CD4-positive, alpha-beta memory T cell (primary cell): ENCODE data around the gene C3orf80. TPM values are rescaled to one million over a fixed set of nuclear protein-coding genes. Genes with fewer than 3 reads are reported as not detected.
"Not testable (repeated sequence)": the region's sequence is repeated elsewhere in the genome, so short reads cannot be mapped to it uniquely, and the experiment has no call there.

Source experiments
- CTCF ChIA-PET: fragments of 350-600 bp; sonication (Branson Sonifier 250); formaldehyde crosslinking; loops from one replicate; lab custom pipeline; 2021; ENCODE audit warnings: inconsistent platforms; ENCODE audit not compliant: partially characterized antibody; lab: Charles Lee
- POLR2A ChIA-PET: fragments of 350-600 bp; sonication (Branson Sonifier 250); formaldehyde crosslinking; loops from one replicate; lab custom pipeline; 2021; ENCODE audit not compliant: partially characterized antibody; lab: Charles Lee
- DNase-seq, 5 donors: peaks; one replicate each; pipeline versions ENCODE4 v3.0.0 to v3.0.0-alpha.2; 2020 to 2022; ENCODE audit warnings: mixed read lengths in 1 of 5
- H3K27ac ChIP-seq: one replicate; pipeline ENCODE4 v1.7.0; 2013; ENCODE audit warnings: low read depth, low read length
- H3K27me3 ChIP-seq: 2 replicates; pipeline ENCODE4 v1.7.0; 2013; ENCODE audit warnings: mild to moderate bottlenecking, low read length, moderate library complexity; ENCODE audit not compliant: insufficient read depth
- H3K36me3 ChIP-seq: 2 replicates; pipeline ENCODE4 v1.7.0; 2013; ENCODE audit warnings: mild to moderate bottlenecking, low read length, moderate library complexity; ENCODE audit not compliant: insufficient read depth
- H3K4me1 ChIP-seq: 2 replicates; pipeline ENCODE4 v1.7.0; 2013; ENCODE audit warnings: mild to moderate bottlenecking, low read length, moderate library complexity; ENCODE audit not compliant: insufficient read depth
- H3K4me3 ChIP-seq, 2 donors: one replicate each; pipeline ENCODE4 v1.7.0; 2013; ENCODE audit warnings: low read length in 2 of 2, mild to moderate bottlenecking in 1 of 2
- H3K9me3 ChIP-seq, 2 donors: one replicate each; pipeline ENCODE4 v1.7.0; 2013; ENCODE audit warnings: low read length in 2 of 2, control low read depth in 1 of 2; ENCODE audit not compliant: control insufficient read depth in 1 of 2
- H3K27ac Mint-ChIP-seq, 7 donors: one replicate each; pipeline ENCODE4 v1.8.0; 2020 to 2021; ENCODE audit warnings: mixed read lengths in 7 of 7, mild to moderate bottlenecking in 6 of 7, inconsistent platforms in 3 of 7, moderate library complexity in 3 of 7
- H3K27me3 Mint-ChIP-seq, 2 donors: one replicate each; pipeline ENCODE4 v1.8.0; 2020 to 2021; ENCODE audit warnings: mixed read lengths in 2 of 2
- H3K36me3 Mint-ChIP-seq, 2 donors: one replicate each; pipeline ENCODE4 v1.8.0; 2020 to 2021; ENCODE audit warnings: mixed read lengths in 2 of 2, inconsistent platforms in 1 of 2, mild to moderate bottlenecking in 1 of 2
- H3K4me1 Mint-ChIP-seq, 4 donors: one replicate each; pipeline ENCODE4 v1.8.0; 2020 to 2021; ENCODE audit warnings: mixed read lengths in 4 of 4, mild to moderate bottlenecking in 1 of 4
- H3K4me3 Mint-ChIP-seq, 8 donors: one replicate each; pipeline ENCODE4 v1.8.0; 2020 to 2021; ENCODE audit warnings: mixed read lengths in 8 of 8, mild to moderate bottlenecking in 7 of 8, moderate library complexity in 6 of 8, inconsistent platforms in 3 of 8
- H3K9me3 Mint-ChIP-seq, 8 donors: one replicate each; pipeline ENCODE4 v1.8.0; 2020 to 2021; ENCODE audit warnings: mixed read lengths in 8 of 8, mild to moderate bottlenecking in 5 of 8, inconsistent platforms in 3 of 8, moderate library complexity in 1 of 8
- intact Hi-C: fragments of 100-400 bp; cut with micrococcal nuclease; formaldehyde crosslinking; loops from one replicate; pipeline ENCODE4 v1.15.1; 2023
- polyA plus RNA-seq, 2 donors: library from polyadenylated mRNA; unstranded; fragments of 300-500 nt; fragmentation: Illumina TruSeq; gene quantifications; one replicate each; pipeline ENCODE4 v1.2.3, GENCODE V29; 2021
- total RNA-seq, 2 experiments: library from RNA; stranded (reverse); gene quantifications; one replicate each; pipeline ENCODE4 v1.2.3, GENCODE V29; 2021

The C3orf80 gene
- total and polyA plus RNA-seq, 4 experiments from 2014 or later, result not detected

DNA sequence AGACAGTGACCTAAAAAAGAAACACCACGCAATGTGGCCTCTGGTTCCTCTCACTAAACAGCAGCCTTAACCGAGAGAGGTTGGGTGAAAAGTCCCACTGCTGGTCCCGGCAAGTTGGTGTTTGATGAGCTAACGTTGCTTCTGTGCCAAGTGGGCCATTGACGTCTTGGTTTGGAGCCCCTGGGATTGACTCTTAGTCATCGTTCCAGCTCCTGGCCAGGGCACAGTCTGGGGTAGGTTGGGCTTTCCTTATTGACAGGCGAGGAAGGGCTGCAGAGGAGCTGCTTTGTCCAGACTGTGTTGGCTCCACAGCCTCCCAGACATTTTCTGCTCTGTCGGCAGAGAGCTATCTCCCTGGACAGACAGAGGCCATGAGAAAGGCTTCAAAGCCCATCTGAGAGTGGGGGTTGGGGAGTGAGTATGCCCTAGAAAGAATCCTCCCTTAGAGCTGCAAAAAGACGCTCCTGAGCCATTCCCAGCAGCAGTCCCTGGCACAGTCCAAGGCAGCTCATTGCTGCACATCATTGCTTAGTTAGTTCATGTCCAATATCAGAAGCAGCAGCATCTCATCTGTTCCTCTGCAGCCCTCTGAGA lies 28.6 kb upstream of the C3orf80 start:
- no peak for DNase-seq
- H3K4me1 Mint-ChIP-seq, result no peaks in the 10 kb centered on the region
- H3K9me3 ChIP-seq, result no peaks in the 10 kb centered on the region
- H3K4me3 Mint-ChIP-seq, result no peak overlapping the region
- H3K36me3 Mint-ChIP-seq, result no peaks in the 10 kb centered on the region
- H3K27me3 Mint-ChIP-seq, result peaks cover 0 to 6% of the 10 kb centered on the region in 2 donors
- H3K36me3 ChIP-seq, result no peaks in the 10 kb centered on the region
- no peak overlapping the region for H3K4me3 ChIP-seq
- POLR2A ChIA-PET, result no interaction called here
- no peaks in the 10 kb centered on the region for H3K4me1 ChIP-seq
- no peaks in the 10 kb centered on the region for H3K9me3 Mint-ChIP-seq
- no peaks in the 10 kb centered on the region for H3K27me3 ChIP-seq
- H3K27ac Mint-ChIP-seq, result no peak overlapping the region
- CTCF ChIA-PET, result interaction anchor here (0.7 to 1.1 kb wide), 2 partner anchors 9 to 34 kb away, joined by 3 read pairs; no protein-coding TSS in a partner anchor
- intact Hi-C loops, result no loop called here
- H3K27ac ChIP-seq, result no peak overlapping the region

DNA sequence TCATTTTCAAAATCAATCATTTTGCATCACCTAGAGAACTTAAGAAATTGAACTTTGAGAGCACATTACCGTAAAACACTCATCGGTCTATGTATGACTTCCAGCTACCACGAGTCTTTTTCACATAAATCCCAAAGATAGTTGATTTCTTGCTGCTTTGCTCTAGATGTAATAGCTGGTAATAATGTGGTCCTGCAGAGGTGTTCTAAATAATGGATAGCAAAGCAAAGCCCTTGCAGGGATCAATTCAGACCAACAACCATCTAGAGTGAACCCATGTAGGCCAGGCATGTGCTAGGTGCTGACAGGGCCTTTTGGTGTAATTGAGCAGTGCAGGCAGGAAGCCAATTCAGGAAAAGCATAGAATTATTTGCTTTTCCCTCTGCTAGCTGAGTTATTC lies 26.1 kb upstream of the C3orf80 start:
- no peaks in the 10 kb centered on the region for H3K4me1 Mint-ChIP-seq
- ChIA-PET CTCF (interaction anchor here (0.8 kb wide), 1 partner anchor 36 kb away, joined by 3 read pairs; no protein-coding TSS in a partner anchor), POLR2A (no interaction called here)
- no peaks in the 10 kb centered on the region for H3K4me1 ChIP-seq
- H3K9me3 Mint-ChIP-seq, result no peaks in the 10 kb centered on the region
- H3K27ac ChIP-seq, result no peak overlapping the region
- H3K4me3 Mint-ChIP-seq, result no peak overlapping the region
- H3K36me3 Mint-ChIP-seq, result no peaks in the 10 kb centered on the region
- H3K27me3 Mint-ChIP-seq, result peaks cover 0 to 6% of the 10 kb centered on the region in 2 donors
- intact Hi-C loops, result no loop called here
- H3K9me3 ChIP-seq, result no peaks in the 10 kb centered on the region
- H3K27me3 ChIP-seq, result no peaks in the 10 kb centered on the region
- H3K4me3 ChIP-seq, result no peak overlapping the region
- H3K27ac Mint-ChIP-seq, result no peak overlapping the region
- H3K36me3 ChIP-seq, result no peaks in the 10 kb centered on the region
- no peak for DNase-seq

DNA sequence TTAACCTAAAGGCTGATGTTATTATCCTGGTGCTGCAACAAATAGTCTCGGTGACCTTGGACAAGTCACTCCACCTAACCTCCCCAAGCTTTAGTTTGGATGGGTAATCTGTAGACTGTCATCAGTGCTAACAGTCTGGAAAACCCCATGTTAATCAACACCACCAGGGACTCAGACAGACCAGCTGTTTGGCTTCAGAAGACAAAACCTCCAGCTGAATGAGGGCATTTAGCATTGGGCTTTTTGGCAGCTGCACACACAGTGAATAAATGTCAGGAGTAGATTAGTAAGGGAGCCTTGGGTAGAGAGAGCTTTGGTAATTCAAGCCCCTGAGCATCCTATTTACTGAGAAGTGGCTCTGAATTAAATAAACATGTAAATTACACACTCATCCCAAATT lies 24.9 kb upstream of the C3orf80 start:
- Histone ChIP-seq H3K36me3 (no peaks in the 10 kb centered on the region), H3K27me3 (no peaks in the 10 kb centered on the region), H3K4me3 (no peak overlapping the region), H3K4me1 (no peaks in the 10 kb centered on the region), H3K9me3 (no peaks in the 10 kb centered on the region), H3K27ac (no peak overlapping the region)
- H3K36me3 Mint-ChIP-seq, result no peaks in the 10 kb centered on the region
- H3K4me3 Mint-ChIP-seq, result no peak overlapping the region
- H3K9me3 Mint-ChIP-seq, result no peaks in the 10 kb centered on the region
- POLR2A ChIA-PET, result no interaction called here
- CTCF ChIA-PET, result no interaction called here
- intact Hi-C loops, result no loop called here
- no peak for DNase-seq
- peaks cover 1 to 6% of the 10 kb centered on the region in 2 donors for H3K27me3 Mint-ChIP-seq
- H3K27ac Mint-ChIP-seq, result no peak overlapping the region
- no peaks in the 10 kb centered on the region for H3K4me1 Mint-ChIP-seq

DNA sequence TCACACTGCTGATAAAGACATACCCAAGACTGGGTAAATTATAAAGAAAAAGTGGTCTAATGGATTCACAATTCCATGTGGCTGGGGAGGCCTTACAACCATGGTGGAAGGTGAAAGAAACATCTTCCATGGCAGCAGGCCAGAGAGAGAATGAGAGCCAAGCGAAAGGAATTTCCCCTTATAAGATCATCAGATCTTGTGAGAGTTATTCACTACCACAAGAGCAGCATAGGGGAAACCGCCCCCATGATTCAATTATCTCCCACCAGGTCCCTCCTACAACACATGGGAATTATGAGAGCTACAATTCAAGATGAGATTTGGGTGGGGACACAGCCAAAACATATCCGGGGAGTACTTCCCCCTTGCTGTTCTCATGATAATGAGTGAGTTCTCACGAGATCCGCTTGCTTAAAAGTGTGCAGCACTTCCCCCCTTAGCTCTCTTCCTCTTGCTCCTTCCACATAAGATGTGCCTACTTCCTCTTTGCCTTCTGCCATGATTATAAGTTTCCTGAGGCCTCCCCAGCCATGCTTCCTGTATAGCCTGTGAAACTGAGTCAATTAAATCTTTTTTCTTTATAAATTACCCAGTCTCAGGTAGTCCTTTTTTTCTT lies 20.7 kb upstream of the C3orf80 start:
- H3K27me3 ChIP-seq, H3K27ac Mint-ChIP-seq, H3K36me3 Mint-ChIP-seq, H3K36me3 ChIP-seq, H3K4me3 ChIP-seq, H3K27me3 Mint-ChIP-seq, H3K4me1 Mint-ChIP-seq, POLR2A ChIA-PET, H3K9me3 Mint-ChIP-seq, H3K4me1 ChIP-seq, CTCF ChIA-PET, H3K4me3 Mint-ChIP-seq, H3K27ac ChIP-seq, DNase-seq, intact Hi-C loops, H3K9me3 ChIP-seq: not testable (repeated sequence)

DNA sequence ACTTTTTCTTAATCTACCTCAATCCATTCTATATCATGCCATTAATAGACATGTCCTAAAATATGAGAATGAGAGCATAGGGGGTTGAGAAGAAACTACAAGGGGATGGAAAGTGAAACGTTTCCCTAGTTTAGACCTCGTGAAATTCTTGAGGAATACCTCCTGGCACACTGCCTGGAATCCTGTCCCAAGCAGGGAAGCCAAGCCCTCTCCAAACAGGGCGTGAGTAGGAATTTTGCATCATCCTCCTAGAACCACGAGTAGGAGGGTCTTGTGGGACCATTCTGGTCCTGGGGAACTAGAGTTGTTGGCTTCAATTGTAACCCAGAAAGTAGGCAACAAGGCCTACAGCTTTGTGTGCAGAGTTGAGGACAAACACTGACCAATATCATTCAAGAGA lies 19.6 kb upstream of the C3orf80 start:
- Histone ChIP-seq H3K36me3 (no peaks in the 10 kb centered on the region), H3K4me1 (no peaks in the 10 kb centered on the region), H3K4me3 (no peak overlapping the region), H3K9me3 (no peaks in the 10 kb centered on the region), H3K27me3 (peaks cover 5% of the 10 kb centered on the region), H3K27ac (no peak overlapping the region)
- Mint-ChIP-seq H3K36me3 (no peaks in the 10 kb centered on the region), H3K27me3 (peaks cover 2 to 3% of the 10 kb centered on the region in 2 donors), H3K27ac (no peak overlapping the region), H3K4me1 (no peaks in the 10 kb centered on the region), H3K4me3 (no peak overlapping the region), H3K9me3 (no peaks in the 10 kb centered on the region)
- DNase-seq, result no peak
- CTCF ChIA-PET, result no interaction called here
- intact Hi-C loops, result no loop called here
- POLR2A ChIA-PET, result no interaction called here

DNA sequence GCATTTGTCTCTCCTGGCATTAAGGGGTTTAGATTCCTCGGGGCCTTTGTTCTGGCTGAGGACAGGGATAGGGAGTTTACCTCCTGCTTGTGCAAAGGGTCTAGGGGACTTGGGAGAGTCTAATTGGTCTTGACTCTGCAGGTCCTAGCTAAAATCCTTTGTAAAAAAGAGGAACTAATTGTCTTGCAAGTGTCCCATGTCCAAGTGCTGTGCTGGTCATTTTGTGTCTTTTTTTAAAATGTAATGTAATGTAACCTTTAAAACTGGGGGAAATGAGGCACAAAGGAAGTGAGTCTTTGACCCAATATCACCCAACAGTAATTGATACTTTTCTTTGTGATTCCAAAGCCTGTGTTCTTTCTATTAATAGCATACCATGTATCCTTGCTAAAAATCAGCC lies 14.9 kb upstream of the C3orf80 start:
- ChIA-PET CTCF (no interaction called here), POLR2A (no interaction called here)
- Mint-ChIP-seq H3K4me1 (no peaks in the 10 kb centered on the region), H3K27me3 (peaks cover 10 to 13% of the 10 kb centered on the region in 2 donors), H3K4me3 (no peak overlapping the region), H3K27ac (no peak overlapping the region), H3K9me3 (no peaks in the 10 kb centered on the region), H3K36me3 (no peaks in the 10 kb centered on the region)
- intact Hi-C loops, result no loop called here
- Histone ChIP-seq H3K9me3 (no peaks in the 10 kb centered on the region), H3K4me3 (no peak overlapping the region), H3K36me3 (no peaks in the 10 kb centered on the region), H3K4me1 (no peaks in the 10 kb centered on the region), H3K27ac (no peak overlapping the region), H3K27me3 (peaks cover 5% of the 10 kb centered on the region)
- DNase-seq, result no peak

DNA sequence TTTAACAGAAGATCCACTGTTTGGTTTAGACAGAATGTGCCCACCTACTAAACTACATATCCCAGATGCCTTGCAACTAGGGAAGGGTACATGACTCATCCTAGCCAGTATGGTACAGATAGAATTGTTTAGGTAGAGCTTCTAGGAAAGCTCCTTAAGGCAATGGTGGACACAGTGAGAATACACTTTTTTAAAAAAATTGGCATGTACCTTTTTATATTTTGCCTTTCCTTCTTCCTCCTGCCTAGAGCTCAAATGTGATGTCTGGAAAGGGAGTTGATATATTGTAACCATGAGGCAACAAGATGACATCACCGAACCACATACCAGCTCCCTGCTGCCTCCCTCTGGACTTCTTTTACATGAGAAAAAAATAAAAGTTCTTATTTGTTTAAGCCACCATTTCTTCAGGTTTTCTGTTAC lies 14.4 kb upstream of the C3orf80 start:
- POLR2A ChIA-PET, result no interaction called here
- H3K27me3 Mint-ChIP-seq, result peaks cover 10 to 13% of the 10 kb centered on the region in 2 donors
- Histone ChIP-seq H3K27me3 (peaks cover 5% of the 10 kb centered on the region), H3K4me1 (no peaks in the 10 kb centered on the region), H3K36me3 (no peaks in the 10 kb centered on the region), H3K4me3 (no peak overlapping the region), H3K27ac (no peak overlapping the region), H3K9me3 (no peaks in the 10 kb centered on the region)
- H3K4me3 Mint-ChIP-seq, result no peak overlapping the region
- H3K9me3 Mint-ChIP-seq, result no peaks in the 10 kb centered on the region
- H3K4me1 Mint-ChIP-seq, result no peaks in the 10 kb centered on the region
- DNase-seq, result no peak
- CTCF ChIA-PET, result no interaction called here
- H3K36me3 Mint-ChIP-seq, result no peaks in the 10 kb centered on the region
- no peak overlapping the region for H3K27ac Mint-ChIP-seq
- intact Hi-C loops, result no loop called here
